ENCODE results near the gene NOTCH1.

DNA sequence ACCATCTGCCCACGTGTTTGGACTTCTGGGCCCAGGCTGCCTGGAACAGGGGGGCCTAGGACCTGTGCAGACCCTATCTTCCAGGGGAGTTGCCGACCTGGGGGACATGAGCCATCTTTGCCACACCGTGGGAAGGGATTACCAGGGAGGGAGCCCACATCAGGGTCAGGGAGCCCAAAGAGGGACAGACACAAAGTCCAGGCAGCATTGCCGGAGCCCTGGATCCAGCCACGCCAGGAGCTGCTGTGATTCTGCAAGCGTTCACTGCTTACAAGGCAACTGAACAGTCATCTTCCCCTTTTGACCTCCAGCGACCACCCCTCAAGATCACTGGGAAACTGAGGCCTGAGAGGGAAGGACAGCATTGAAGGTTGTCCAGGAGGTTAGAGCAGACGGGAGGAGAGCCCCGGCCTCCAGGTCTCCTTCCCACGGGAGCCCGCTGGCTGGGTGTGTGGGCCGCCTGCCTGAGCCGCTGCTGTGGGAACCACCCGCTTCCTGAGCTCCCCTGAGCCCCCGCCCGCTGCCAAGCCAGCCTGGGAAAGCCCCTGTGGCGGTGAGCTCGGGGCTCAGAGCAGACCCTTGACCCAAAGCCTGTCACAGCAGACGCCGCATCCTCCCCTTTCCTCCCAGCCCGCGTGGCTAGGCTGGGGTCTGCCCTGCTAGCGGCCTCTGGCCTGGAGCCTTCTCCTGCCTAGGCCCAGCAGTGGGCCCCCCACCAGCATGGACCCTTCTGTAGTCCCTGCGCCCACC lies 17.1 kb upstream of the NOTCH1 start:
- TF ChIP-seq, protein P1, sequence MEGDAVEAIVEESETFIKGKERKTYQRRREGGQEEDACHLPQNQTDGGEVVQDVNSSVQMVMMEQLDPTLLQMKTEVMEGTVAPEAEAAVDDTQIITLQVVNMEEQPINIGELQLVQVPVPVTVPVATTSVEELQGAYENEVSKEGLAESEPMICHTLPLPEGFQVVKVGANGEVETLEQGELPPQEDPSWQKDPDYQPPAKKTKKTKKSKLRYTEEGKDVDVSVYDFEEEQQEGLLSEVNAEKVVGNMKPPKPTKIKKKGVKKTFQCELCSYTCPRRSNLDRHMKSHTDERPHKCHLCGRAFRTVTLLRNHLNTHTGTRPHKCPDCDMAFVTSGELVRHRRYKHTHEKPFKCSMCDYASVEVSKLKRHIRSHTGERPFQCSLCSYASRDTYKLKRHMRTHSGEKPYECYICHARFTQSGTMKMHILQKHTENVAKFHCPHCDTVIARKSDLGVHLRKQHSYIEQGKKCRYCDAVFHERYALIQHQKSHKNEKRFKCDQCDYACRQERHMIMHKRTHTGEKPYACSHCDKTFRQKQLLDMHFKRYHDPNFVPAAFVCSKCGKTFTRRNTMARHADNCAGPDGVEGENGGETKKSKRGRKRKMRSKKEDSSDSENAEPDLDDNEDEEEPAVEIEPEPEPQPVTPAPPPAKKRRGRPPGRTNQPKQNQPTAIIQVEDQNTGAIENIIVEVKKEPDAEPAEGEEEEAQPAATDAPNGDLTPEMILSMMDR (IDR thresholded peaks at IDR 0.05), result no peak
- TF ChIP-seq POLR2A (IDR thresholded peaks at IDR 0.05), result no peak

Measured in Peyer's patch (tissue), 4 donors.